Measurements from ENCODE around the gene THTPA.

DNA sequence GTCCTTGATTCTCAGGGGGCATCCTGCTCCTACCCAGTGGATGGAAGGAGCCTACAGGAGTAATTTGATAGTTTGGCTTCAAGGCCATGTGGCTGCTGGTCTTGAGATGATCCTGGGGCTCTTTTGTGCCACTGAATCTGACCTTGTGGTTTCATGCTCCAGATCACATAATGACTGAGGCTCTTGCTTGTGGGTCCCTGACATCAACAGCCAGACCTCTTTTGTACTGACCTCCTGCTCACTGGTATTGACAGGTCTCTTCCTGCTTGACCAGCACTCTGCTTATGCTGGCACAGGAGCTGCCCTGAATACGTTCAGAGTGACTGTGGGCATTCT, 45.7 kb downstream of the THTPA start:
- no peak for TF ChIP-seq CTCF (IDR thresholded peaks at IDR 0.05)
- TF ChIP-seq POLR2A (IDR thresholded peaks at IDR 0.05), result no peak

Measured in esophagus squamous epithelium (tissue), 4 donors.